Measurements from ENCODE around the gene RSPRY1.

- no peak for TF ChIP-seq RAD21 (IDR thresholded peaks at IDR 0.05; ENCODE audit: low read depth)
- no peak for TF ChIP-seq CEBPB (IDR thresholded peaks at IDR 0.05)
- TF ChIP-seq EP300 (IDR thresholded peaks at IDR 0.05; ENCODE audit: borderline replicate concordance), result no peak
- no peak for TF ChIP-seq MAX (IDR thresholded peaks at IDR 0.05)
- TF ChIP-seq CREB1 (IDR thresholded peaks at IDR 0.05; ENCODE audit: low read depth), result no peak
- TF ChIP-seq YY1 (IDR thresholded peaks at IDR 0.05; ENCODE audit: low read depth), result no peak
- TF ChIP-seq TCF12 (IDR thresholded peaks at IDR 0.05; ENCODE audit: low read depth), result no peak
- TF ChIP-seq EGR1 (IDR thresholded peaks at IDR 0.05), result no peak
- no peak for TF ChIP-seq FOXM1 (IDR thresholded peaks at IDR 0.05; ENCODE audit: borderline replicate concordance, low read depth)
- TF ChIP-seq TAF1 (IDR thresholded peaks at IDR 0.05; ENCODE audit: low read depth), result no peak
- TF ChIP-seq ZBTB7A (IDR thresholded peaks at IDR 0.05; ENCODE audit: low read depth), result no peak
- no peak for TF ChIP-seq USF1 (IDR thresholded peaks at IDR 0.05)
- no peak for TF ChIP-seq REST (IDR thresholded peaks at IDR 0.05; ENCODE audit: low read depth)
These were observed 26.7 kb upstream of the RSPRY1 start for GRCh38 chr16:57159447-57159846.
